Hepatocyte (in vitro differentiated cells): Measurements from ENCODE around the gene ARID1A.

Experiments used
- CTCF ChIP-seq: fragments of 200-600 bp; sonication (generic); IDR thresholded peaks from 2 replicates; pipeline ENCODE4 v1.5.1; 2016; ENCODE audit warnings: antibody characterized with exemption, mild to moderate bottlenecking; ENCODE audit not compliant: poor library complexity
- EZH2 ChIP-seq: fragments of 200-600 bp; sonication (generic); IDR thresholded peaks from 2 replicates; pipeline ENCODE4 v1.6.1; 2016; ENCODE audit warnings: antibody characterized with exemption, mild to moderate bottlenecking, borderline replicate concordance

GRCh38 chr1:26820784-26821269 is 125.0 kb downstream of the ARID1A start:
- no peak for TF ChIP-seq EZH2
- no peak for TF ChIP-seq CTCF
